GM19351 (cell line): Measurements from ENCODE around the gene FLYWCH1.

Source experiments
- ATAC-seq: cut with Tn5 transposase; IDR thresholded peaks from one replicate; pipeline ENCODE4 v1.9.1; 2021; ENCODE audit warnings: mild to moderate bottlenecking, moderate library complexity; ENCODE audit not compliant: unreplicated experiment

FLYWCH1 gene

DNA sequence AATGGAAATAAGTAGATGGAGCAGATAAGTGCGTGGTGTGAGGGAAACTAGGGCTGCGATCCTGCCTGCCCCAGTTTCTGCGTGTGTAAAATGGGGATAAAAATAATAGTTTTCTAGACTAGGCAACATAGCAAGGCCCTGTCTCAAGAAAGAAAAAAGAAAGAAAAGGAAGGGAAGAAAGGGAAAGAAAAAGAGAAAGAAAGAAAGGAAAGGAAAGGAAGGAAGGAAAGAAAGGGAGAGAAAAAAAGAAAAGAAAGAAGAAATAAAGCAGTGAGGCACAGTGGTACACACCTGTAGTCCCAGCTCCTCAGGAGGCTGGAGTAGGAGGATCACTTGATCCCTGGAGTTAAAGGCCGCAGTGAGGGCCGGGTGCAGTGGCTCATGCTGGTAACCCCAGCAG is 70.7 kb downstream of the FLYWCH1 start:
- no peak for ATAC-seq

DNA sequence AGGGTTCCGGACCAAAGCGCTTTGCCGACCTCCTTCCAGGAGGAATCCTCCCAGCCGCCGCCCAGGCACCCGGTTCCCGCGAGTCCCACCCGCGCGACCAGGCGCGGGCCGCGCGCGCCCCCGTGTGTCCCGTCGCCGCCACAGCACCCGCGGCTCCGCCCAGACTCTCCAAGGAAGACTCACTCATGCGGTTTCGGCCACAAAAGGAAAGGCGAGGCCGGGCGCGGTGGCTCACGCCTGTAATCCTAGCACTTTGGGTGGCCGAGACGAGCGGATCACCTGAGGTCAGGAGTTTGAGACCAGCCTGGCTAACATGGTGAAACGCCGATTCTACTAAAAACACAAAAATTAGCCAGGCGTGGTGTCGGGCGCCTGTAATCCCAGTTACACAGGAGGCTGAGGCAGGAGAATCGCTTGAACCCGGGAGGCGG is 72.0 kb downstream of the FLYWCH1 start:
- no peak for ATAC-seq

DNA sequence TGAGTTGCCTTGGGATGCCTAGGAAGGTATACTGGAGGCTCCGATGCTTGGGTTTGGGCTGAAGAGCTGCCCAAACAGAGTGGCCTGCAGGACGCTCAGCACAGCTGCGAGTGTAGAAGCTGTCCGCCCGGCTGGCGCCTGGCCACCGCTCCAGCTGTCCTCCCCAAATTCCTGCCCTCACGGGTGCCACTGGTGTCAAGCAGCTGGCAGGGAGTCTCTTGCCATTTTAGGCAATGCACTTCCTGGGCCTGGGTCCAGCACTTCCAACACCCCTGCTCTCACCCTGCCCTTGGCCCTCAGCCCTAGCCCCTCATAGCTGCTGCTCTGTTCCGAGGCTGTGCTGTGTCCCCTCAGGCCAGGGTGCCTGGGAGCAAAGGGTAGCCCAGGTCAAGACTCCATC is 73.7 kb downstream of the FLYWCH1 start:
- no peak for ATAC-seq

DNA sequence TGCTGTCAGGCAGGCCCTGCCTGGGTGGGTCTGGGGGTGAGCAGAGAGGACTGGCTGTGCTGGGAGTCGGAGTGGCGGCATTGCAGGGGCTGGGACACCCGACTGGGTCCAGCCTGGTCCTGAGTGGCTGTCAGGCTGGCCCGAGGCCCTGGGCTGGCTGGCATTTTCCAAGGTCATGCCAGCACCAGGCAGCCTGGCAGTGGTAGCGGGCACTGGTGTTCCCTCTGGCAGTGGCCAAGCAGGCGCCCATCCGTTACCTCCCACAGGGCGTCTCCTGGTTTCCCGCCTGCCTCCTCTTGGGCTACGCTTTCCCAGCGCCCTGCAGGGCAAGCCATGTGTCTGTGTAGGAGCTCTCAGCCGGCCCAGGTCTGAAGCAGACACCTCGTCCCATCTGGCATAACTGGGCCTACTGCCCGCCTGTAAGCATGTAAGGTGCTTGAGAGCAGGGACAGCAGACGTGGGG is 74.2 kb downstream of the FLYWCH1 start:
- ATAC-seq: no peak

DNA sequence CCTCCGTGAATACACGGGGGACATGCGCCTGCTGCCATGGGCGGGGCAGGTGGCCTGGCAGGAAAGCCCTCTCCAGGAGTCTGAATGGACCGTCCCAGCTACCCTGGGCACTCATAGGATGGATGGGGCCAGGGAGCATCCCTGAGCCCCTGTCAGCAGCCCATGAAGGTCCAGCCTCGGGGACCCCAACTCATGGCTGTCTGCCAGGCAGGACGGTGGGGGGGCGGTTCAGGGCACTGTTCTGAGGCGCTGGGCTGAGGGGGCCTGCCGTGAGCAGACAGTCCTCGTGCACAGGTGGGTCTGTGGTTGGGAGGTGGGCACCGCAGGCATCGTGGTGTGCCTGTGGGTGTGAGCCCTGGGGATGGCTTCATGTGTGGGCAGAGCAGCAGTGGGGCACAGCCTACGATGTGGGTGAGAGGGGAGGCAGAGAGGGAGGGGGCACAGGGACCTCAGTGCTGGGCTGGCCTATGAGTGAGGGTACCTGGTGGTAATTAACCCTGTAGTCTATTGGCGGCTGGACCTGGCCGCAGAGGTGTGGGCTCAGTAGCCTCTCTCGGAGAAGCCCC is 75.0 kb downstream of the FLYWCH1 start:
- ATAC-seq: no peak

DNA sequence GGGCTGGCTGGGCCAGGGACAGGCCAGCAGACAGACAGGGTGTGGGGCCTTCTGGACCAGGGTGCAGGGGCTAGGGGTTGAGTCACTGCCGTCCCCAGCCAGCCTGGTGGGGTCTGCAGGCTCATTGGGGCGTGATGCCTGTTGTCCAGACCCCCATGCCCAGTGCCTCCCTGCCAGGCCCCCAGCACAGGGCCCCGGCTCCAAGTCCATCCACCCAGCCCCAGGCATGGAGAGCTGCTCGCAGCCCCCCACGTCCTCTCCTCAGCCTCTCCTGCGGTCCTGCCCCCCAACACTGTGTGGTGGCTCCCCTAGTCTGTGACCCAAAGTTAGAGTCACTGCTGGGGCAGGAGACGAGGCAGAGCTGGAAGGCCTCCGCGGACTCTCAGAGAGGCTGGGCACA is 75.6 kb downstream of the FLYWCH1 start:
- ATAC-seq: no peak

DNA sequence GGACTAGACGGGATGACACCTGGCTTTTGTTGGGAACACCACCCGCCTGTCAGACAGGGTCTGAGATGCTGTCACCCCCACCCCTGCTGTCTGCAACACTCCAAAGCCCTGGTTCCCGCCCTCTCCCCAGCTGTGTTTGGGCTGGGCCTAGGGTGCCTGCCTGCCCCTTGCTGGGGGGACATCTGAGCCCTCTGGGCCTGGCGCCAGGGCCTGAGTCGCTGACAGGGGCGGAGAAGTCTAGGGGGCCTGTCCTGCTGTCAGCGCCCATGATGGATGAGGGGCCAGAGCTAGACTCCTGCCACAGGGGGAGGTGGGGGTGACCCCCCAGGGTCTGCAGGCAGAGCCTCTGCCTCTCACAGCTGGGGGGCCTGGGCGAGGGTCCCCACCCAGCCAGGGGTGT is 76.1 kb downstream of the FLYWCH1 start:
- ATAC-seq: no peak

DNA sequence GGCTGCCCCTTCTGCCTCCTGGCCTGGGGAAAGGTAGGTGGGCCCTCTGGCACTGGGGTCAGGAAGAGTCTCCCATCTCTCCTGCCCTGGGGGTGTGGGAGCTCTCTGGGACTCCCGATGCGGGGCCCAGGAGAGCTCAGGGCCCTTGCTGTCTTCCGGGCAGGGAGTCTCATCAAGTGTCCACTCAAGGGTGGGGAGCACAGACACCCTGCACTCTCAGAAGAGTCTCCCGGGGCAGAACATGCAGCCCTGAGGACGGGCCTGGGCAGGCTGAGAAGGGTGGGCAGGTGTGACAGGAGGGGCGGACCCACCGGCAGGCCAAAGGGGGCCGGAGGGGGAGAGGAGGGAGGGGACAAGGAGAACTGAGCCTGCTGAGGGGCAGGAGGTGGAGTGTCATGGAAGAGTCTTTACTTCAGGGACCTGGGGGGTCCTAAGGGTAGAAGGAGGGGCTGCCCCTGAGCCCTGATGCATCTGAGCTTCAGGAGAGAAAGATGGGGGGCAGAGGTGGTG is 76.9 kb downstream of the FLYWCH1 start:
- ATAC-seq: no peak

DNA sequence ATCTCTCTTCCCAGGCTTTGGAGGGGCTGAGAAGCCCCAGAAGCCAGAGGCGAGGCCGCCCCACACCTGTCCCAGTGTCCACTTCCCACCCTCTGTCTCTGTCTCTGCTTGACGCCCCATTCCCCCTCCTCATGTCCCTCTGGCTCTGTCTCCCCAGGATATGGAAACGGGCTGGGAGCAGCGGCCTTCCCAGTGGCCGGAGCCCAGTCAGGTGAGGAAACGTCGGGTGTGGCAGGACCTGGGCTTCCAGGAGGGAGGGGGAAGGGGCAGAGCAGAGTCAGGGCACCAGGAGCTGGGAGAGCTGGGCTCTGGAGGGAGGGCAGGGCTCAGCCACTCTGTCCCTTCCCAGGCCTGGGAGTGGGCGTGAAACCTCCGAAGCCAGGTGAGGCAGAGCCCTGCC is 79.2 kb downstream of the FLYWCH1 start:
- no peak for ATAC-seq

DNA sequence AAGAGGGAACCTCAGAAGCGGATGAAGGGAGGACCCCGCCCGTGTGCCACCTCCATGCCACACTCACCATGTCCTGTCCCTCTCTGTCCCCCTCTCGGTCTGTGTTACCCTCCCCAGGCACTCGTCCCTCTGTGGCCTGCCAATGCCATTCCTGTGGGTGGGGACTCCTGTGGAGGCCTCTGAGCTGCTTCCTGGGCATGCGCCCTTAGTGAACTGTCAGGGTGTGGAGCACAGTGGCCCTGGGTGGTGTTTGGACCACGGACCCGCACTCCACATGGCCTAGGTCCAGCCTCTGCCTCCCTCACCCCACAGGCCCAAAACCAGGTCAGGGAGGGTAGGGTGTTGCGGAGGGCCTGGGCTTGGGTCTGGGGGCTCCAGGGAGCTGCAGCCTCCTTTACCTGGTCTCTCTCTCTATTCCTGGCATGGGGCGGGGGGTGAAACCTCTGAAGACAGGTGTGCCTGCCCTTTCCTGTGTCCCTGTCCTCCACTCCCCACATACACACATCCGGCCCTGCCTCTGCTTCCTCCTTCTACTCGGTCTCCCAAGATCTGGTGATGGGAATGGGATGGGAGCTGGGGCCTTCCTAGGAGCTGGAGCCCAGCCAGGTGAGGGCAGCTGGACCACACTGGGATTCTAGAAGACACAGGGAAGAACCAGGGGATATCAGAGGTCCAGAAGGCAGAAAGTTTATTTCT is 80.0 kb downstream of the FLYWCH1 start:
- no peak for ATAC-seq

DNA sequence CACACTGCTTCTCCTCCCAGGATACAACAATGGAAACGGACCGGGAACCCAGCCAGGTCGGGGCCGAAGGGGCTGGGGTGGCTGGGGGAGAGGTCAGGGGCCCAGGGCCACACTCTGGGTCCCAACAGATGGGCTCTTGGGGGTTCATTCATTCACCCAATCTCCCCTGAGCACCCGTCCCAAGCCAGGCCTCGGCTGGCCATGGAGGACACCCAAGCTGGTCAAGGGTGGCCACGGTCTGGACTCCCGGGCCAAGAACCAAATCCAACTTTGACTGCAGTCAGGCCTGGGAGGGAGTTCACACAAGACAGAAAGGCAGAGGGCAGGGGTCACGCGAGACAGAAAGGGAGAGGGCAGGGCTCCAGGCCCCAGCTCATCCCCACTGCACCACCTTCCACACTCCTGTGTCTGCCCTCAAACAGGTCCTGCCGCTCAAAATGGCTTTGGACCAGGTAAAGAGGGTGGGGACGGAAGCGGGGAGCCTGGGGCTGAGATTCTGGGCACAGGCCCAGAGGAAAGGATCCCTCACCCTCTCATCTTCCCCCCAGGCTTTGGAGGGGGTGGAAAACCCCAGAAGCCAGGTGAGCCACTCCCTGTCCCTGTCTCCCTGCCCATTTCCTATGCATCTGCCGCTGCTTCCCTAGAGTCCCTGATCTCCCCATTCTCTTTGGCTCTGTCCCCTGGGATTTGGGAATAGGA is 80.8 kb downstream of the FLYWCH1 start:
- no peak for ATAC-seq

DNA sequence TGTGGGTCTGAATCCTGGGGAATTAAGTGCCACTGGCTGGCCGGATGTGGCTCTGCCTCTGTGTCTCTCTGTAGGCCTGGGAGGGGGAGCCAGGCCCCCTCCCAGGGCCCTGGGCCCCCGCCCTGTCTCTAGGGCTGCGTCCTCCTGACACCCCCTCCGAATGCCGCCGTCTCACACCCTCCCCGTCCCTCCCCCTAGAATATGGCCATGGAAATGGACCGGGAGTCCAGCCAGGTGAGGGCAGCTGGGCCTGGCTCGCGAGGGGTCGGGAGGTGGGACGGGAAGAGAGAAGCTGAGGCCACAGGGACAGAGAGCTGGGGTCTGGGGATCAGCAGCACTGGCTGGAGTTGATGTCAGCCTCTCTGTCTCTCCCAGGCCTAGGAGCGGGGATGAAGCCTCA is 84.6 kb downstream of the FLYWCH1 start:
- ATAC-seq: no peak

DNA sequence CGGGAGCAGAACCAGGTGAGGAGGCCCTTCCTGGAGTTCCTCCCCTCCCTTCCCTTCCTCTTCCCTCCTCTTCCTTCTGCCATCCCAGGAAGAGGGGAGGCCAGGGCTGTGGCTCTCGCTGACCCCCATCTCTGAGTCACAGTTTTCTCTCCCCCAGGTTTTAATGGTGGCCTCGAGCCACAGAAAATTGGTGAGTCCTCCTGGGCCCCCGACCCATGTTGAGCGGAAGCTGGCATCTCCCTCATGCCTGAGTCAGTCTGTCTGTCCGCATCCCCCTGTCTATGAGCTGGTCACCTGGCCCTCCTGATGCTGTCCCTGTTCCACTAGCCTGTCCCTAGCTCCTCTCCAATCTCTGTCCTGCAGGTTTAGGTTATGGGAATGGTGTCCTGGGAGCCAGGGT is 88.2 kb downstream of the FLYWCH1 start:
- no peak for ATAC-seq

DNA sequence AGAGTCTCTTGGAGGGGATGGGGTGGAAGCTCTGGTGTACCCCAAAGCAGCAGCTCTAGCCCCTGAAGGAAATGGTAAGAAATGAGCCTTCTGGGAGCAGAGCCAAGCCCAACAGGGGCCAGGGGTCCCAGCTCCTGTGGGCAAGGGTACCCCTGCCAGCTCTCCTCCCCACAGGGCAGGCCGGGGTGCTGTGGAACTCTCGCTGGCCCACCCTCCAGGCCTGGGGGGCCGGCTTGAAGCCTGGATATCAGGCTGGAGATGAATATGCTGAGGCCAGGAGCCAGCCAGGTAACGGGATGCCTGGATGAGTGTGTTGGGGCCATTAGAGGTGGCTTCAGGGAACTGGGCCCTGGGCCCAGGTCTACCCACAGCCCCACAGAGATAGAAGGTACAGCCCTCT is 88.8 kb downstream of the FLYWCH1 start:
- ATAC-seq: no peak
